ENCODE measurements around the gene TMEM59.

DNA sequence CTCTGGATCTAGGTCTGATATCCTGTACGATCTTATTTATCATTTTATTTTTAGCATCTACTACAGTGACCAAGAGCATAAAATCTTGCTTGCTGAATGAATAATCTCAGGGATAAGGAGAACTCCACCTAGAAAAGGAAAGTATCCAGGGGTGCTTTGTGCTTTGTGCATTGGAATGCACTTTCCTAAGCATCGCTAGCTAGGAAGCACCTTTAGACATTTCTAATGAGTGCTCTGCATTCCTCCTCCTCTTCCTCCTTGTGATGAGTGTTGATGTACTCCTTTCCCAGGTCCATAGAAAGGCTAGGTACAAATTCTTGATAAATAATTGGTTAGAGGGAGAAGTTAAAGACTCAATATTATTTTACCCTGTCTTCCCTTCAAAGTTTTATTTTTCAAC lies 31.8 kb upstream of the TMEM59 start:
- TF ChIP-seq POLR2A (IDR thresholded peaks at IDR 0.05): no peak
- TF ChIP-seq, protein P1, sequence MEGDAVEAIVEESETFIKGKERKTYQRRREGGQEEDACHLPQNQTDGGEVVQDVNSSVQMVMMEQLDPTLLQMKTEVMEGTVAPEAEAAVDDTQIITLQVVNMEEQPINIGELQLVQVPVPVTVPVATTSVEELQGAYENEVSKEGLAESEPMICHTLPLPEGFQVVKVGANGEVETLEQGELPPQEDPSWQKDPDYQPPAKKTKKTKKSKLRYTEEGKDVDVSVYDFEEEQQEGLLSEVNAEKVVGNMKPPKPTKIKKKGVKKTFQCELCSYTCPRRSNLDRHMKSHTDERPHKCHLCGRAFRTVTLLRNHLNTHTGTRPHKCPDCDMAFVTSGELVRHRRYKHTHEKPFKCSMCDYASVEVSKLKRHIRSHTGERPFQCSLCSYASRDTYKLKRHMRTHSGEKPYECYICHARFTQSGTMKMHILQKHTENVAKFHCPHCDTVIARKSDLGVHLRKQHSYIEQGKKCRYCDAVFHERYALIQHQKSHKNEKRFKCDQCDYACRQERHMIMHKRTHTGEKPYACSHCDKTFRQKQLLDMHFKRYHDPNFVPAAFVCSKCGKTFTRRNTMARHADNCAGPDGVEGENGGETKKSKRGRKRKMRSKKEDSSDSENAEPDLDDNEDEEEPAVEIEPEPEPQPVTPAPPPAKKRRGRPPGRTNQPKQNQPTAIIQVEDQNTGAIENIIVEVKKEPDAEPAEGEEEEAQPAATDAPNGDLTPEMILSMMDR (IDR thresholded peaks at IDR 0.05): no peak
- no peak for TF ChIP-seq EP300 (IDR thresholded peaks at IDR 0.05)
- TF ChIP-seq POLR2AphosphoS5 (IDR thresholded peaks at IDR 0.05): no peak

Data from gastroesophageal sphincter (tissue), 3 donors.